DMS153 (cell line): ENCODE measurements around the gene COMMD1.
"Not testable (repeated sequence)": the region's sequence is repeated elsewhere in the genome, so short reads cannot be mapped to it uniquely, and the experiment has no call there.

Experiments
- DNase-seq: peaks from one replicate; lab custom pipeline; 2025; lab: John Stamatoyannopoulos, UW

The COMMD1 gene

GRCh38 chr2:61905372-61906185 lies at the start of gene COMMD1:
Gene COMMD1 (plus strand): TSS chr2:61905674. CDS start chr2:61905679, 5 bp downstream.
- peak; percentile 15 for DNase-seq

- no peak for DNase-seq
Observed at GRCh38 chr2:61857224-61857623, 48.2 kb upstream of the COMMD1 start.

- DNase-seq, result no peak
Observed at GRCh38 chr2:61862085-61862484, 43.4 kb upstream of the COMMD1 start.

GRCh38 chr2:61866482-61867089 lies 38.9 kb upstream of the COMMD1 start:
- not testable (repeated sequence) for DNase-seq

GRCh38 chr2:61876400-61876799 lies 29.1 kb upstream of the COMMD1 start:
- DNase-seq, result no peak

- DNase-seq, result no peak
Observed at GRCh38 chr2:61877571-61878245, 27.8 kb upstream of the COMMD1 start.

- DNase-seq, result no peak
Observed at GRCh38 chr2:61878761-61879160, 26.7 kb upstream of the COMMD1 start.

GRCh38 chr2:61879351-61879750 lies 26.1 kb upstream of the COMMD1 start:
- DNase-seq, result not testable (repeated sequence)

GRCh38 chr2:61882850-61883249 lies 22.6 kb upstream of the COMMD1 start:
- no peak for DNase-seq

- no peak for DNase-seq
Observed at GRCh38 chr2:61885896-61886603, 19.4 kb upstream of the COMMD1 start.

GRCh38 chr2:61887717-61888266 lies 17.7 kb upstream of the COMMD1 start:
- peak; percentile 33 for DNase-seq

GRCh38 chr2:61888267-61889055 lies 17.0 kb upstream of the COMMD1 start, which contains the start of gene CCT4:
Gene CCT4 (minus strand): TSS chr2:61888656. CDS start chr2:61888507, 149 bp downstream.
- DNase-seq, result peak; percentile 74

- no peak for DNase-seq
Observed at GRCh38 chr2:61898810-61899209, 6.7 kb upstream of the COMMD1 start.

- DNase-seq, result no peak
Observed at GRCh38 chr2:61900281-61900680, 5.2 kb upstream of the COMMD1 start.

- DNase-seq, result no peak
Observed at GRCh38 chr2:61906186-61906470, 654 bp downstream of the COMMD1 start.

- no peak for DNase-seq
Observed at GRCh38 chr2:61909116-61909515, 3.6 kb downstream of the COMMD1 start.

- DNase-seq, result no peak
Observed at GRCh38 chr2:61910603-61911002, 5.1 kb downstream of the COMMD1 start.

GRCh38 chr2:61911510-61911909 lies 6.0 kb downstream of the COMMD1 start:
- DNase-seq, result no peak

GRCh38 chr2:61914794-61915193 lies 9.3 kb downstream of the COMMD1 start:
- DNase-seq, result not testable (repeated sequence)

GRCh38 chr2:61920548-61920947 lies 15.1 kb downstream of the COMMD1 start:
- no peak for DNase-seq

- DNase-seq, result no peak
Observed at GRCh38 chr2:61922714-61923113, 17.2 kb downstream of the COMMD1 start.
